Activated effector memory CD4-positive, alpha-beta T cell treated with anti-CD3 and anti-CD28 coated beads, Interleukin-2, amount 50 U/mL, for 16 hours (primary cell): ENCODE data around the gene DROSHA.
"Not testable (repeated sequence)": the region's sequence is repeated elsewhere in the genome, so short reads cannot be mapped to it uniquely, and the experiment has no call there.

ENCODE experiments used
- DNase-seq: peaks from one replicate; pipeline ENCODE4 v3.0.0-alpha.2; 2020

DROSHA gene

GRCh38 chr5:31531888-31532547, at the start of gene DROSHA, which contains the start of gene C5orf22:
TSS of gene DROSHA (minus strand) at chr5:31532093. CDS start at chr5:31529059, 3,034 bp downstream.
TSS of gene C5orf22 (plus strand) at chr5:31532301. CDS start at chr5:31532393, 92 bp downstream.
- DNase-seq = peak; percentile 96

- DNase-seq = no peak
Observed at GRCh38 chr5:31579558-31579957, 47.7 kb upstream of the DROSHA start.

GRCh38 chr5:31577438-31577837, 45.5 kb upstream of the DROSHA start:
- DNase-seq = no peak

- DNase-seq = no peak
Observed at GRCh38 chr5:31574772-31575171, 42.9 kb upstream of the DROSHA start.

GRCh38 chr5:31573494-31574142, 41.7 kb upstream of the DROSHA start:
- no peak for DNase-seq

- no peak for DNase-seq
Observed at GRCh38 chr5:31569068-31569467, 37.2 kb upstream of the DROSHA start.

GRCh38 chr5:31568302-31568835, 36.5 kb upstream of the DROSHA start:
- DNase-seq = no peak

GRCh38 chr5:31566362-31566761, 34.5 kb upstream of the DROSHA start:
- DNase-seq = not testable (repeated sequence)

- no peak for DNase-seq
Observed at GRCh38 chr5:31563216-31563615, 31.3 kb upstream of the DROSHA start.

GRCh38 chr5:31561946-31562345, 30.1 kb upstream of the DROSHA start:
- no peak for DNase-seq

- no peak for DNase-seq
Observed at GRCh38 chr5:31559942-31560341, 28.0 kb upstream of the DROSHA start.

- no peak for DNase-seq
Observed at GRCh38 chr5:31556461-31556860, 24.6 kb upstream of the DROSHA start.

- DNase-seq = no peak
Observed at GRCh38 chr5:31554552-31554951, 22.7 kb upstream of the DROSHA start.

GRCh38 chr5:31553863-31554262, 22.0 kb upstream of the DROSHA start:
- no peak for DNase-seq

- no peak for DNase-seq
Observed at GRCh38 chr5:31551878-31552277, 20.0 kb upstream of the DROSHA start.

- not testable (repeated sequence) for DNase-seq
Observed at GRCh38 chr5:31549114-31549513, 17.2 kb upstream of the DROSHA start.

- DNase-seq = no peak
Observed at GRCh38 chr5:31537851-31538250, 6.0 kb upstream of the DROSHA start.

GRCh38 chr5:31537349-31537748, 5.5 kb upstream of the DROSHA start:
- DNase-seq = no peak

- DNase-seq = no peak
Observed at GRCh38 chr5:31536873-31537272, 5.0 kb upstream of the DROSHA start.

GRCh38 chr5:31534527-31535046, 2.7 kb upstream of the DROSHA start:
- DNase-seq = no peak

- peak; percentile 75 for DNase-seq
Observed at GRCh38 chr5:31531543-31531887, 378 bp downstream of the DROSHA start.

GRCh38 chr5:31530541-31531265, 1.2 kb downstream of the DROSHA start:
- DNase-seq = no peak

GRCh38 chr5:31523041-31523440, 8.9 kb downstream of the DROSHA start:
- no peak for DNase-seq

GRCh38 chr5:31516802-31517201, 15.1 kb downstream of the DROSHA start:
- no peak for DNase-seq
